GM21825 (cell line): ENCODE results near the gene MYCBPAP.

Experiments used
- ATAC-seq: cut with Tn5 transposase; IDR thresholded peaks from one replicate; pipeline ENCODE4 v1.9.1; 2021; ENCODE audit warnings: mild to moderate bottlenecking, moderate library complexity; ENCODE audit not compliant: unreplicated experiment

Gene MYCBPAP

DNA sequence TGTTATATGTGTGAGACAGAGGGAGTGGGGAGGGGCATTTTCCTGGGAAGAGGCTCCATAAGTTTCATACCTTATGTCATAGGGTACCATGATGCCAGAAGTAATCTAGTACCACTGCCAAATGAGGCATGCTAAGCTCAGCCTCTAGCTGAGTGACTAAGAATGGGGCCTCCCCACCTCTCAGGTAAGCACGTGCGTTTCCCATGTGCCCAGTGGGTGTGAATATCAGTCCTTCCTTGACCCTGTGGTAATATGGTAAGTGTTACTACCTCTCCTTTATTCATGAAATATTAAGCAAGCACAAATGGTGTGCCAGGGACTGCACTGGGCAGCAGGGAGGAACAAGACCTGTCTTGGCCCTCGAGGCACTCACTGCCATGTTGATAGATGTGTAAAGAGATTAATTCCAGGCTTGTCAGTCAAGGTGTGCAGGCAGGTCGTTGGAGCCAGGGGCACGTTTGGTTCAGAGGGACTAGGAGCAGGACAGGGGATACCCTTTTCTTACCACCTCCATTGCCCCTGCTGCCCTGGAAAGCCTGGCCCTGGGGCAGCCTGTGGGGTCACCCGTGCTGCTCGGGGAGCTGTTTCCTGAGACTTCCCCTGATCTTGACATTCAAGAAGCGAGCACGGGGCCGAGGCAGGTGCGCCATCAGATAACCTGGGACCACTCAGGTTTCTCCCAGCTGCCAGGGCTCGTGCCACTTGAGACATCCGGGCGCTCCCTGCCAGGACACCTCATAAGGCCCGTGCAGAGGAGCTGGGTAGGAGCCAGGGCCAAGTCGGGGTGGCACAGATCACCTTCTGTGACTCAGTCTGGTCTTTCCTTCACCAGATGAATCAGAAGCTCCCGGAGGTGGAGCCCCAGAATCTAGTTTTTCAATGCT lies 20.8 kb upstream of the MYCBPAP start:
- no peak for ATAC-seq

DNA sequence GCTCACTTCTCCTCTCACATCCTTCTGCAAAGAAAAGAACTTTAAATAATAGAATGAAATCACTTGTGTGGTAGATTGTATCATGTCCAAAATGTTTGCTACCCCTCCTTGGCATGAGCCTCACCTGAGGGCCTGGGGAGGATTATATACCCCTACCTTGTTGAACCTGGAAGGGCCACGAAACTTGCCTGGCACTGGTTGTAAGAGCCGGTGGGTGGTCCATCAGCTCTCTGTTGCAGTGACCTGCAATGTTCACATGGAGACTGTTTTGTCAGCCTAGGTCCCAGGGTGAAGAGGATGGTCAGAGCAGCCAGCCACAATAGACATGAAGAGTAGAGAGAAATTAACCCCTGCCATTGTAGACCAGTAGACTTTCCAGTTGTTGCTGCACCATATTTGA lies 19.4 kb upstream of the MYCBPAP start:
- no peak for ATAC-seq

DNA sequence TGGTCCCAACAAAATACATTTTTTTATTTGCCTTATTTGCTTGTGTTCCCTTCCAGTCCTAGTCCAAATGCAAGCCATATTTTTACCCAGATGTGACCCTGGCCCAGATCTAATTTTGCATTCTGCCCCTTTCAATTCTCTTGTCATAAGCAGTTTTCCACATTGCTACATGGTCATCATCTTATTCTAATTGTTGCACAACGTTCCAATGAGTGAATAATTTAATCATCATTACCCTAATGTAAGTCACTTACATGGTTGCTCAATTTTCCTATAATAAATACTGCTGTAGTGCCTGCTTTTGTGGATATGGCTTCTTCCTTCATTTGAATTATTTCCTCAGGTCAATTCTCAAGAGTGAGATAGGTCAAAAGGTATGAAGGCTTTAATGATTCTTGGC lies 16.7 kb upstream of the MYCBPAP start:
- ATAC-seq: no peak

DNA sequence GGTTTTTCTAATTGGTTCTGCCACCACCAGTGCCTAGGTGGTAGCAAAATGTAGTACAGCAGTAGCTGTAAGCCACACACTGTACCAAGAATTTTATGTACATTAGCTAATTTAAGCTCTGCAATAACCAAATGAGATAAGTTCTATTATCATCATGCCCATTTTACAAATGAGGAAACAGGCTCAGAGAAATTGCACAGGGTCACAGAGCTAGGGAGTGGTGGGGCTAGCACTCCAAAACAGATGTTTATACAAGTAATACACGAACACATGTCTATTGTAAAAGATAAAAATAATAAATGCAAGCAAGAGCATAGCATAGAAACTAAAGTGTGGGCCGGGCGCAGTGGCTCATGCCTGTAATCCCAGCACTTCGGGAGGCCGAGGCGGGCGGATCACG lies 16.0 kb upstream of the MYCBPAP start:
- no peak for ATAC-seq

DNA sequence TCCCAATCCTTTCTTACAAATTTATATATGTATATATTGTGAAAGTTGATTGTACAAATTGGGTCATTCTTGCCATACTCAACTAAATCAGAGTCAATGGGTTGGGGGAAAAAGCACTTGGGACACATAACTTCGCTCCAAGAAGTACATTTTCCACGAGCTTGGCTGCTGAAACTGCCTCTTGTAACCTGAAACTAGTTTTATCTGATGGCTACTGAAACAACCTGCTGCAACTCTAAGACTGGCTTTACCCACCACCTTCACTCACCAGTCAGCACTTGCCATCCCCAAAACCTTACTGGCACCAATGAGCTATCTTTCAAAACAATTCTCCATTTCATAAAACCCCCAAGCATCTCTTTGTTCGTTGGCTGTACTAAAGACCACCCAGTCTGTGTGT lies 14.5 kb upstream of the MYCBPAP start:
- no peak for ATAC-seq

DNA sequence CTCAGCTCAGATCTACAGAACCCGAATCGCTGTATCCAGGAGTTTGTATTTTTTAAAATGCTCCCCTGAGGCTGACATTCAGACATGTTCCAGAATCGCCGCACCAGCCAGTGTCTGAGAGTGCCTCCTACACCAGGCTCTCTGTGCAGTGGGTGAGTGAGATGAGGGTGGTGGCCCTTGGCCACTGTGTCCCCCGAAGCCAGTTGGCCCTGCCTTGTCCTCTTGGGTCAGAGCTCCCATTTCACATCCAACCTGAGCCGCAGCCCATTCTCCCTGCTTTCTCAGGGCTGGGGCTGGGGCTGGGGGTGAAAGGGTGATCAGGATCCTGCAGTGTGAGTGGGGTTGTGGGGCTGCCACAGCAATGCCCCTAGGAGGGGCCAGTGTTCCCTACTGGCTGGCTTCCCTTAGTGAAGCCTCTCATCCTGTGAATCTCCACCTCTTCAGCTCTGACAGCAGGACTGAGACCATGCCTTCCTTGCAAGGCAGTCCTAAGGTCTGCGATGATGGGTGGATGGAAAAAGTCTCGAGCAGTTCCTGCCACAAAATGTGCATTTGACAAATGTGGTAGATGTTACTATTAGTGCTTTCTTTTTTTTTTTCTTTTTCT lies 12.9 kb upstream of the MYCBPAP start:
- no peak for ATAC-seq

DNA sequence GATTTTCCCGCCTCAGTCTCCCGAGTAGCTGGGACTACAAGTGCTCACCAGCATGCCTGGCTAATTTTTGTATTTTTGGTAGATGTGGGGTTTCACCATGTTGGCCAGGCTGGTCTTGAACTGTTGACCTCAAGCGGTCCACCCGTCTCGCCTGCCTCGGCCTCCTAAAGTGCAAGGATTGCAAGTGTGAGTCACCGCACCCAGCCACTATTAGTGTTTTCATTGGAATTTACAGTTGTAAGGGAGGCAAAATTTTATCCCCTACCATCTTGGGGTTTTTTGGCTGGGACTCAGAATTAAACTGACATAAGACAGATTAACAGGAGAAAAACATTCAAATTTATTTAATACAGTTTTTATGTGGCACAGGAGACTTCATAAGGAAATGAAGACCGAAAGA lies 12.3 kb upstream of the MYCBPAP start:
- no peak for ATAC-seq

DNA sequence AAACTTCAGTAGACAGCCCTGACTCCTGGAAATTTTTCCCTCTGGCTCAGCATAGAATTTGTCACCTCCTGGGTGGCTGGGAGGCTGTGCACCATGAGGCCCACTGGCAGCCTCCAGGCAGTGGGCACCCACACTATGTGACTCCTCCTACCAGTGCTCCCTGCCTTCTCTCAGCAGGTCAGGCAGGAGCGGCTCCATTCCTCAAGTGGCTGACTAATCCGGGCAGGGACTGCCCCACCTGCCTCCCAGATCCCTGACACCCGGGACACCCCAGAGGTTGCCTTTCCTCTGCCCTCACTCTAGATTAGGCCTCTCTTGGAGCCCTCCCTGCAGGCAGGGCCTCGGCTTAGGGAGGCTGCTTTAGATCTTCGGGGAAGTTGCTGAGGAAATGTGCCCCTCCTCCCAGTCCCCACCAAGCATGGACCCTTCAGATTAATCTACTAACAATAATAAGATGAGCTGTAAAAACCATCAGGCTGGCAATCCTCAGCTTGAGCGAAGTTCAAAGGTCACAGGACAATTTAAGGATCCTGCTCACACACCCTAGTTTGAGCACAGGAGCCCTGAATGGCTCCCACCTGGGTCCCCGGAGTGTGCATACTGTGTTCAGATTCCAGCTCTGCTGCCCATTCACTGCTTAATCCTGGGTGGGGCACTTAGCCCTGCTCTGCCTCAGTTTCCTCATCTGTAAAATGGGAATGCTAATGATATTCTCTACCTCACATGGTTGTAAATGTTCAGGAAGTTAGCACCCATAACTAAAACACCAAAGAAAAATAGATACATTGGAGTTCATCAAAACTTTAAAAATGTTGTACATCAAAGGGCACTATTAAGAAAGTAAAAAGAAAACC lies 10.0 kb upstream of the MYCBPAP start:
- ATAC-seq: no peak

DNA sequence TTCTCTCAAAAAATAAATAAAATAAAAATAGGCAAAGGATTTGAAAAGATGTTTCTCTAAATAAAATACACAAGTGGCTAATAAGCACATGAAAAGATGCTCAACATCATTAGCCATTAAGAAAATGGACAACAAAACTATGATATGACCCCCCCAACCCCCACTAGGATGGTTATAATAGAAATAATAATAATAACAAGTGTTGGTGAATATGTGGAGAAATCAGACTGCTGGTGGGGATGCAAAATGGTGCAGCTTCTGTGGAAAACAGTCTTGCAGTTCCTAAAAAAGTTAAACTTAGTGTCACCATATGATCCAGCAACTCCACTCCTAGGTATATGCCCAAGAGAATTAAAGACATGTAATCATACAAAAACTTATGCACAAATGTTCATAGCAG lies 9.0 kb upstream of the MYCBPAP start:
- no peak for ATAC-seq

DNA sequence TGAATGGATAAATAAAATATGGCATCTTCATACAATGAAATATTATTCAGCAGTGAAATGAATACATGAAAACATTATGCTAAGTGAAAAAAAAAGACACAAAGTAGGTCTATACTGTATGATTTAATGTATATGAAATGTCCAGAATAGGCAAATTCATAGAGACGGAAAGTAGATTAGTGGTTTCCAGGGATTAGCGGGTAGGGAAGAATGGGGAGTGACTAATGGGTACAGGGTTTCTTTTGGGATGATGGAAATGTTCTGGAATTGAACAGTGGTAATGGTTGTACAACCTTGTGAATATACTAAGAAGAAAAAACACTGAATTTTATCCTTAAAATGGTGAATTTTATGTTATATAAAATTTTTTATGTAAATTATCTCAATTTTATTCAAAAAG lies 8.5 kb upstream of the MYCBPAP start:
- no peak for ATAC-seq

DNA sequence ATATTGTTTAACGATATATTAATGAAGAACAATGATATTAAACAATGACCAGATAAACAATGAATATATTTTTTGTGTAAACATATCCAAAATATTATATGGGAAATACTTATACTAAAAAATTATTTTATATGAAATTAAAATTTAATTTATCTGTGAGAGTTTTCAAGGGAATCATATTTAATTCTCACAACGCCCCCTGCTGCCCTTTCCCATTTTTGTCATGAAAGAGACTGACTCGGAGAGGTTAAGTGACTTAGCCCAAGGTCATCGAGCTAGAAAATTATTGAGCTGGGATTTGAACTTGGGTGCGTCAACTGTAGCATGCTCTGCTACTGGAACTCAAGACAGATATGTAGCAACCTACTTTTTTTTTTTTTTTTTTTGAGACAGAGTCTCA lies 7.2 kb upstream of the MYCBPAP start:
- ATAC-seq: no peak

DNA sequence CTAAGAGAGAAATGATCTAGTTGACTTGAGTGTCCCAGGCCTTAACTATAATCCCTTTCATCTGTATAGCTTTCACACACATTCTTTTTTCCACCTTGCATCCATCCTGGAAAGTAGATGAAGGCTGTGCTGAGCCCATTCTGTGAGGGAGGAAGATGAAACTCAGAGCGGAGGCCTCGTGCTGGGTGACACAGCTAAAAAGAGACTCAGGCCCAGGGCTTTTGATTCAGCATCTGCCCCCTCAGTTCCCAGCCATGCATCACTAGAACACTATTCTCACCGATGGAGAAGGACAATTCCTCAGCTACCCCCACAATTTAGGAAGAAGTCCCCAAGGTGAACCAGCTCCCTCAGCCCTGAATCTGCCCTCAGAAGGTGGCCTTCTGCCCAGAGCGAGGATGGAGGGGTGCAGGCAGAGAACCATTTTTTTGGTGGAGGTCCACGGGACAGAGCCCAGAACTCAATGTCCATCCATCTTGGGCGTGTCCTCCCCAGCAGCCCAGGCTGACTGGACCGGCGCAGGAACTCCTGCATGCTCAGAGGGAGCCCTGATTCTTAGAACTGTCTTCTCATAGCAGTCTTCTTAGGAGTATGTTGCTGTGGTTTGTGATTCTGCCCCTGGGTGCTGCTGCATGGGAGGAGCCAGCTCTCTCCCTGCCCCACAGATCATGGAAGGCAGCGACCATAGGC lies 5.8 kb upstream of the MYCBPAP start:
- ATAC-seq: no peak

DNA sequence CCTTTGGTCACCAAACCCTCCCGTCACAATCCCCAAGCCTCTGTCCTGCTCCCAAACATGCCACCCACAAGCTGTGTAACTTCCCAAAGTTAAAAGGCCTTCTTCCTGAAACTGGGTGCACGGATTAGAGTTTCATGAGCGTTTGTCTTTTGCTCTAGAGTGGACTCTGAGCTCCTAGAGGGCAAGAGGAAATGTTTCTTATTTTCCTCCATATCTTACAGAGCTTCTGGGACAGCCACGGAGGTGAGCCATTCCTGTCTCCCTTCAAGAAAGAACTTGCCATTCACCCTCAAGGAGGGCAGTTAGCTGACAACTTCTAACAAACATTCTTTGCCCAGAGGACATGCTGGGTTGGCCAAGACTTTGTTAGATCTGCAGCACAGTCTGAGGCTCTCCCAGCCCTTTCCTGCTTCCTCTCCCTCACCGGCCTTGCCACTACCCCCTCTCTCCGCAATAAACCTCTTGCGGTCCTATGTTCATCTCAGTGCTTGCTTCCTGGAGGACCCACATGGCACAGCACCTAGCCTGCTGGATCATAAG lies 2.6 kb upstream of the MYCBPAP start:
- ATAC-seq: no peak

DNA sequence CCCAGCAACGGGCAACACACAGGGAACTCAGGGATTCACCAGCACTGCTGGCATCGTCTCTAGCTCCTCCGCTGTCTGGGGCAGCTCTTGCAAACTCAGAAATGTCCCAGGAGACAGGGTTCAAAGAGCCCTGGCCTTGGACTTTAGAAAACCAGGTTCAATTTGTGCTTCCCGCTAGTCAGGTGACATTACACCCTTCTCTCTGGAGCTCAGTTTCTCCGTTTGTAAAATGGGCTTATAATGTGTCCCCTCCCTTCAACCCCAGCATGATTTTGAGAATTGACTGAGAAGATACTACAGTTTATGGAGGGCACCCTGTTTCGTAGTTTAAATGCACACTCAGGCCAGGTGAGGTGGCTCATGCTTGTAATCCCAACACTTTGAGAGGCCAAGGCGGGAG lies 1.9 kb upstream of the MYCBPAP start:
- no peak for ATAC-seq

DNA sequence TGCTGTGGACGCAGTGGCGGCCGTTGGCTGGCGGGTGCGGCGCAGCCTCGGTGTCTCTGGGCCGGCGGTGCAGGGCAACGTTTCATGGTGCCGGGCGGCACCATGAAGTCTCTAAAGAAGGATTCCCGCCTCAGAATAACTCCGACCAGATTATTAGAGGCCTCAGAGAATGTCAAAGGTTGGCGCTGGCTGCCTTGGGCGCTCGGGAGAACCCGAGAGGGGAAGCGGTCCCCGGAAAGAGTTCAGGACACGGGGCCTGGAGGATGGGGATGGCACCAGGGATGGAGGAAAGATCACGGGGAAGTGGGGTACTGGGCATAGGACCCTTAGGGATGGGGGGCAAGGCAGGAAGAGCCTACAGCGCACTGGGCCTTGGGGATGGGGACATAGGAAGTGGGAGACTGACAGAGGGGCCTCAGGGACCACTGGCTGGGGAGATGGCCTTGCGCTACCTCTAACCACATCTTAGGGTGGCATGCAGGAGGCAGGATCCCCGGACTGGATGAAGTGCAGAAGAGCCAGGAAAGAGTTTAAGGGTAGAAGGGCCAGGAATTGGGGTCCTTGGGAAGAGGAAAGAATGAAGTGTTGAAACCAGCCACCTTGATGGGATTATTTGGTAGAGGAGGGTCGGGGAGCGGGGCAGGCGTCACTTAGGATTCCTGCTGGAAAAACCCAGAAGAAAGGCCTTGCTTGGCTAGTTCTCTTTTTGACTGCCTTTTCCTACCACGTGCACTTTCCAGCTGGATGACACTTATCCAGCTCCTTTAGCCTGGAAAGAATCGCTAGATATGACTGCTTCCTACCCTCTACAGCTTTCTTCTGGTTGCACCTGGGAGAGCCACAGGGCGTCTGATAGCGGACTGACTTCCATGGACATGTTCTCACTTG lies 578 bp downstream of the MYCBPAP start:
- ATAC-seq: no peak

DNA sequence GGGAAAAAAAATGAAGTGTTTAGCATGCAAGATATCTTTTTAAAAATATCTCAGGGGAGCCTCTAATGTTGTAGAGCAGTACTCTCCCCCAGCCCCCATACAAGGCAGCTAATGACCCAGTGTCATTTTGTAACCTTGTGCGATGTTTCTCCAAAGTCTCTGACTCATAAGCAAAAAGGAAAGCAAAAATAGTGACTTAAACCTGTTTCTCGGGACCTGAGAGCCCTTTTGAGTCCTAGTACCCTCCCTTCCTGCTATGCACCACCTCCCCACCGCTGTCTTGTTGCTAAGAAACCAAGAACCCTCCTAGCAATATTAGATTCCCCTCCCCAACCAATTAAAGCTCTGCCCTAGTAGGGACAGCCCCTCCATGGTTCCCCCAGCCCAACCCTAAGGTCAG lies 2.8 kb downstream of the MYCBPAP start:
- peak; percentile 83 for ATAC-seq

DNA sequence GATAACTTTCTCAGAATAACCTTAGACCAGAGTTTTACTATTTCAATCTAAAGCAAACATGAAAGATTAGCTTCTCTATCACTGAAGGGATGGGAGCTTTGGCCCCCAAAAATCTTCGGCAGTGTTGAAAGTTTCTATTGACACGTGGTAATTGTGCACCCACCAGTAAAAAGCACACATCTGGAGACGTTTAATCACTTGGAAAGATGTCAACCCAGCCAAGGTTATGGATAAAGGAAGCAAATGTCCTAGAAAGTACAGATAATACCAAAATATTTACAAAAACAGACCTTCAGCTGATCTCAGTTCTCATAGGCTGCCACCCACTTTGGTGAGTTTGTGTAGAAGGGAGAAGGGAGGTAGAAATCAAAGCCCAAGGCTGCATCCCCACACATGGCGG lies 5.3 kb downstream of the MYCBPAP start:
- ATAC-seq: no peak

DNA sequence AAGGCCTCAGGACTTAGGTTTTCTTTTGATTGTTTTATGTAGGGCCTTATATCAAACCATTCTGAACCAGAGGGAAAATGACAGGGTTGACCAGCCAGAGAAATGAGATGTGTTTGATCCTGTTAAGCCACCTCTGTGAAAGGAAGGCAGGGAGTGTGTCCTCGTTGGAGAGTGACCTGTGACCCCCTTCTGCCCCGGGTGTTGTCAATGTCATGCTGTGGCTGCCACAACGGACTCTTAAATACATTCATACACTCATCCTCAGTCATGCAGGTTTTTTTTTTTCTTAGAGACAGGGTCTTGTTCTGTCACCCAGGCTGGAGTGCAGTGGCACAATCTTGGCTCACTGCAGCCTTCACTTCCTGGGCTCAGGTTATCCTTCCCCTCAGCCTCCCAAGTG lies 6.1 kb downstream of the MYCBPAP start:
- no peak for ATAC-seq

DNA sequence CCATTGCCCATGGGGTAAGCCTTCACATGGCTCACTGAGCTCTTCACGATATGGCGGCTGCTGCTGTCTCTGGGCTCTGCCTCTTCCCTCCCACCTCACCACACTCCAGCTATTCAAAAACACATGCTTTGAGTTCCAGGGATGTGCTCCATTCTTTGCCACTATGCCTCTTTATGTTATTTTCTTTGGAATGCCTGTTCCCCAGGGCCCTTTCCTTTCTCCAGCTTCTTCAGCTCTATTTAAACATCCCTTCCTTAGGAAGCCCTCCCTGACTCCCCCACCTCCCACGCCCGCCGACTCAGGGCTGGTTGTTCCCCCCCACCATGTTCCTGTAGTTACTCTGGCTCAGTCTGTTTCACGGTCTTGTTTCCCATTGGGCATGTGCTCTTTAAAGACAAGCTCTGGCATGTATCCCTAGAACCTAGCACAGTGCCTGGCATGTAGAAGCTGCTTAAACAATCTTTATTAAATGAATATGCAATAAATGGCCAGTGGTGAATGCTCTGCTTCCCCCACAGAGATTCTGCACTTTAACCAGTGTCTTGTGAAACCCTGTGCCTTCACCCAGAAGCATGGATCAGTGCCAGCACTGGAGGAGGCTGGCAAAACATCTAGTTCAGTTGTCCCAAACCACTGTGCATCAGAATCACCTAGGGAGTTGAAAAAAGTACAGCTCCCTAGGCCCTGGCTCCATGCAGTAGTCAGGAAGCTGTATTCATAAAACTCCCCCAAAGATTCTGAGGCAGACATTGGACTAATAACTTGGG lies 6.9 kb downstream of the MYCBPAP start:
- ATAC-seq: no peak
